Breast epithelium (tissue), 3 donors: ENCODE measurements around the gene KCNH4.

Experiments used
- CTCF ChIP-seq, 3 donors: fragments of 450-650 bp; IDR thresholded peaks; one replicate each; pipeline ENCODE4 v1.5.1; 2016 to 2017; ENCODE audit warnings: antibody characterized with exemption in 3 of 3, mild to moderate bottlenecking in 3 of 3, moderate library complexity in 3 of 3
- POLR2A ChIP-seq: fragments of 450-650 bp; IDR thresholded peaks from one replicate; pipeline ENCODE4 v1.6.1; 2016; ENCODE audit warnings: antibody characterized with exemption, mild to moderate bottlenecking, moderate library complexity

- no peak for TF ChIP-seq CTCF (IDR thresholded peaks at IDR 0.05)
- no peak for TF ChIP-seq POLR2A
These were observed 21.8 kb upstream of the KCNH4 start for GRCh38 chr17:42202696-42203095.
